ENCODE data around the gene HECW1.

- TF ChIP-seq RARB (CRISPR knock-in tag; IDR thresholded peaks at IDR 0.05) (no peak), POU6F1 (CRISPR knock-in tag; IDR thresholded peaks at IDR 0.05; ENCODE audit: borderline replicate concordance, low read depth) (no peak), ZNF565 (CRISPR knock-in tag; conservative IDR thresholded peaks at IDR 0.05; ENCODE audit: low read depth) (no peak)
- TF ChIP-seq, protein P1, sequence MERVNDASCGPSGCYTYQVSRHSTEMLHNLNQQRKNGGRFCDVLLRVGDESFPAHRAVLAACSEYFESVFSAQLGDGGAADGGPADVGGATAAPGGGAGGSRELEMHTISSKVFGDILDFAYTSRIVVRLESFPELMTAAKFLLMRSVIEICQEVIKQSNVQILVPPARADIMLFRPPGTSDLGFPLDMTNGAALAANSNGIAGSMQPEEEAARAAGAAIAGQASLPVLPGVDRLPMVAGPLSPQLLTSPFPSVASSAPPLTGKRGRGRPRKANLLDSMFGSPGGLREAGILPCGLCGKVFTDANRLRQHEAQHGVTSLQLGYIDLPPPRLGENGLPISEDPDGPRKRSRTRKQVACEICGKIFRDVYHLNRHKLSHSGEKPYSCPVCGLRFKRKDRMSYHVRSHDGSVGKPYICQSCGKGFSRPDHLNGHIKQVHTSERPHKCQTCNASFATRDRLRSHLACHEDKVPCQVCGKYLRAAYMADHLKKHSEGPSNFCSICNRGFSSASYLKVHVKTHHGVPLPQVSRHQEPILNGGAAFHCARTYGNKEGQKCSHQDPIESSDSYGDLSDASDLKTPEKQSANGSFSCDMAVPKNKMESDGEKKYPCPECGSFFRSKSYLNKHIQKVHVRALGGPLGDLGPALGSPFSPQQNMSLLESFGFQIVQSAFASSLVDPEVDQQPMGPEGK (CRISPR knock-in tag; IDR thresholded peaks at IDR 0.05; ENCODE audit: borderline replicate concordance) = no peak
Observed at GRCh38 chr7:43152696-43153095, 40.2 kb downstream of the HECW1 start.

Data from SK-N-SH treated with all-trans-retinoic acid at 6 μM for 48 hours (cell line).